Limb (tissue), 2 donors: Measurements from ENCODE around the gene TP73.

Experiments used
- DNase-seq, 2 donors: peaks; one replicate each; pipeline ENCODE4 v3.0.0-alpha.2; 2016; ENCODE audit errors: extremely low spot score in 2 of 2

The TP73 gene

DNA sequence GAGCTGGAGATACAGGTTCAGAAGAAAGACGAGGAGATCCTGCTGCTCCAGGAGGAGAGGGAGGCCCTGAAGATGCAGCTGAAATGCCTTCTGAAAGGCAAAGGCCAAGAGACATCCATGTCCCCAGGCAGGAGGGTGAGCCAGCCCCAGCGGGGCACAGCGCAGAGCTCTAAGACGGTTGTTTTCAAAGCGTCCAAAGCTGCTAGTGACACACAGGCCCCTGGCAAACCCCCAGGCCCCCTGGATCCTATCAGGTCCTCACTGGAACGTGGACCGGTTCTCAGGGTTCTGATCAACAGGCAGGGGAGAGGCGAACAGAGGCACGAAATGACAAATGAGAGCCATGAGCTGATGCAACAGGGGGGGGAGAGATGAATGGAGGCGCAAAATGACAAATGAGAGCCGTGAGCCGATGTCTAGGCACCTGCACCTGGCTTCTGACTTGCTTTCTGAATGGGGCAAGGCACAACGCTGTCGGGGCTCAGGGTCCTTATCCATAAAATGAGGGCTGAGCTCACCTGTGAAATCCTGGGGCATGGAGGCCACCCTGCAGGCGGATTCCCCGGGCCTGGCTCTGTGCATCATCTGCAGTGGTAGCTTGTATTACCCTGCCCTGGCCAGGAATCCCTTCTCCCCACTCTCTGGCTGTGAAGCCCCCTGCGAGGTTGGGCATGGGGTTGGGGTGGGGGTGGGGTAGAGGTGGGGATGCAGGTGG lies 109.1 kb downstream of the TP73 start:
- no peak for DNase-seq

DNA sequence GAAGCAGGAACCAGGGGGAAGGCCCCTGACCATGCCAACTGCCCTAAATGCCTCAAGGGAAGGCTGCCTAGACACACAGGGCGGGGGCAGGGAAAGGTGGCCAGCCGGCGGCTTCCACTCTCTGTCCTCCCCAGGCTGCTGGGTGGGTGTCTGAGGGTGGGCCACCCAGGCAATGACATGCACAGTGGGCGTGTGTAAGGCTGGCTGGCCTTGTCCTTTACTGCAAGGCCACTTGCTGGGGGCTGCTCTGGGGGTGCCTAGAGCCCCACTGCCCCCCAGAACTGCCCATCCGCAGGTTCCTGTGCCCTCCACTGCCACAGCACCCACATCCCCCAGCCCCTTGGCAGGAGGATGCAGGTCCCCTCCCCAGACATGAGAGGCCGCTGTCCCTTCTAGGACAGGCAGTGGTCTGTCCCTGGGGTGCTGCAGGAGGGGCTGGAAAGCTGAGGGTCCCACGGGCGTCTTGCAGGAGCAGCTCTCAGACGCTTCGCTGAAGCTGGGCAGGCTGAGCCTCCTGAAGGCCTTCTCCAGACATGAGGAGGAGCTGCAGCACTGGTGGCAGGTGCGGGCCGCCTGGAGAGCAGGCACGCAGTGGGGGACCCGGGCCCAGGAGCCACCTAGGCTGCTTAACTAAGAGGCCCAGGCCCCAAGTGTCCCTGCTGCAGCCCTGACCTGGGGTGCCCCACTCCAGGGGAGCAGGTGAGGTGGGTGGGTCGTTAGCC lies 110.0 kb downstream of the TP73 start:
- DNase-seq = no peak

- DNase-seq = no peak
Observed at GRCh38 chr1:3762873-3763228, 110.5 kb downstream of the TP73 start.

DNA sequence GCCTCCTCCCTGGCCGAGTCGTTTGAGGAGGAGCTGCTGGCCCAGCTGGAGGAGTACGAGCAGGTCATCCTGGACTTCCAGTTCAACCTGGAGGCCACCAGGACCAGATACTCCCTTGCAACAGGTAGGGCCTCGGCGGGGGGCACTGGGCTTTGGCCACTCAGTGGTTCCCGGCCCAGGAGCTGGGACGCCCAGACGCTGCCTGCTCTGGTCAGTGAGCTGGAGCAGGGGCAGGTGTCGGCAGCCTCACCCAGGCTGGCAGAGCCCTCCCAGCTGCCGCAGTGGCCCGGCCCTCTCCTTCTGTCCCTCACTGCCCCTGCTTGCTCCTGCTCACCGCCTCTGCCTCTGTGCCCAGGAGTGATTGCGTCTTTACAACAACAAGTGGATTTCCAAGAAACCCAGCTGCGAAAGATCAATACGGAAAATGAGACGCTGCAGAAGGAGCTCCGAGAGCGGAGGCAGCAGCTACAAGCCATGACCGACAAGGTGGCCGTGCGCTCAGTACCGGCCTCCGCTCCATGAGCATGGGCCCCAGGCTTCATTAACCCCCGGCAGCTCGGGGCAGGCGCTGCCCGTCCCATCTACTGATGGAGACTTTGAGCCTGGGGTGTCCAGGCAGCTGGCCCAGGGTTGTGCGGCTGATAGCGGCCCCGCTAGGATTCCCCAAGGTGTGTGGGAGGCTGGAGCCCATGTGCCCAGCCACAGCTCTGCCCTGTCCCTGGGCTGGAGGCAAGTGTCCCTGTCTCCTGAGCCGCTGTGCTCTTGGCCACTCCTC lies 111.2 kb downstream of the TP73 start:
- DNase-seq = no peak

- no peak for DNase-seq
Observed at GRCh38 chr1:3767328-3767925, 115.1 kb downstream of the TP73 start.

DNA sequence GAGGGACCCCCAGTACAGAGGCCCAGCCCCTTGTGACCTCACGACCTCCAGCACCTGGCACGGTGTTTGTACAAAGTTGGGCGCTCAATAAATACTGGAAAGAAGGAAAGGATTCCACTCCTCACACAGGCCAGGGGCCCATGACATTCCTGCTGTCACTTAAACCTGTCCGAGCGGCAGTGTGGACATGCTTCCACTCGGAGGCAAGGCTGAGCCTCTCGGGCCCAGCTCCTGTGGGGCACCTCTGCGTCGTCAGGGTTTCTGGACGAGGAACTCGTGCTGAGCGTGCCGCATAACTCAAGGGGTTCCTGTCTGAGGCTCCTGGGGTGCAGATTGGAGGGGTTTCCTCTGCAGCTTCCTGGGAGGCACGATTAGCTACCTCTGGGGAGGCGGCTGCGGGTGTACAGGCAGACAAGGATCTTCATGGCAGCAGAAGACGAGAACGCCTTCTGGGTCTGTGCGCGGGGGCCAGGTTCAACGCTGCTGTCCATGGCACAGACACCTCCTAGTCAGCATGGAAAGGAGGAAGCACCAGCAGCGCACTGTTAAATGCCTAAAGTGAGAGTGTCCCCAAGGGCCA lies 116.6 kb downstream of the TP73 start:
- DNase-seq = no peak

GRCh38 chr1:3770047-3770765 lies 117.9 kb downstream of the TP73 start:
- no peak for DNase-seq

DNA sequence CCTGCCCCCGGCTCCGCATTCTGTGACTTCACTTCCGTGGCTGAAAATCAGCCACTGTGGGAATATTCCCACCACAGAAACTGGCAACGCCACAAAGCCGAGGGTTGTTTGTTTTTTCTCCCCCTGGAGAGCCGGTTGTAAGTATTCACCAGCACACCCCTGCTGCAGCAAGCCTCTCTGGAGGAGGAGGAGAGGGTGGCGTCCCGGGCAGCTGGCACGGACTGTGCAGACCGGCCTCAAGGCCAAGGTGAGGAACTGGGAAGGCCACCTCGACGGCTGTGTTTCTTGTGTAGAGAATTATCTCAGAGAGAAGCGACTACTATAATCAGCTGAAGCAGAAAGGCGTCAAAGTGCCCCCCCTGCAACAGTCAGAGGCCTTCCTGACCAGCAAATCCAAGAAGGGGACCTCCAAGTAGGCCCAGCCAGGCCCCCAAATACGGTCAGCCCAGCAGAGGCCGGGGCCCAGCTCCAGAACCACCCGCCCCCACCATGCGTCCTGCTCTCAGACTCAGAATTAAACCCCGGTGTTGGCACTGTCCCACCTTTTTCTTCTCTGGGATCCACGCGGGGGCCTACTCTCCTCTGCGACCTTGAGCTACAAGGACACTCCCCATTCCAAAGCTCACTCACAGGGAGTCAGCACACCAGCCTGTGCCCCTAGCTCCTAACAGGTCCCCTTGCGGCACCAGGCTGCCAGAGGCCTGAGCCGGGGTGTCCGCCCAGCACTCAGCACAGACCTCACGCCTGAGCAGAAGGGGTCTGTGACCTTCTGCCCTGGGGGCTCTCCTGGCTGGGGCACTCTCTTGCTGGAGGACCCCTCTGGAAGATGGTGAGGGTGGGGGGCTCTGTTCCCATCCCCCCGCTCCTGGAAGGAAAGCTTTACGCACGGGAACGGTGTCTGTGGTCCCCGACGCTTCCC lies 119.1 kb downstream of the TP73 start:
- no peak for DNase-seq

DNA sequence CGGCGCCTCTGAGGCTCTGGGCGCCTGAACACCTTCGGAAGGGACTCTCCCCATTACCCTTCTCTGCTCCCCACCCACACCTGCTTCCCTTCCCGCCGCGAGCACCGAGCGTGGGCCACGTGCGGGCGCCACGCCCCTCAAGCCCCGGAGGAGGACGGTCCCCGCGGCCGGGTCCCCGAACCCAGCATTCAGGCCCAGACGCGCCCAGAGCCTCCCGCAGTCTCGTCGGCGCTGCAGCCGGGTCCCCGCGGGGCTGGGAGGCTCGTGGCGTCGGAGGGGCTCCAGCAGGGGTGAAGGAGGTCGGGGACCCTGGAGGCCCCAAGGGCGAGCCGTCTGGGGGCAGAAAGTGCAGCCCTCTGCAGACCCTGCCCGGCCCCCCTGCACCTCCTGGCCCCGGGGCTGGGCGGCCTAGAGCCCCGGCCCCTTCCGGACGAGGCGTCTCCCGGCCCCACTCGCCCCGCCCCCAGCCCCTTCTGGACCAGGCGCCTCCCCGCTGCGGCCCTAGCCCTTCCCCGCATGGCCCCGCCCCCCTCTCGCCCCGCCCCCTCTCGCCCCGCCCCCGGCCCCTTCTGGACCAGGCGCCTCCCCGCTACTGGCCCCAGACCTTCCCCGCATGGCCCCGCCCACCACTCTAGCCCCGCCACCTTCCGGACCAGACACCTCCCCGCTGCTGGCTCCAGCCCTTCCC lies 119.9 kb downstream of the TP73 start:
- DNase-seq = peak; percentile 85 to 96

- peak in 1 of 2 donors; percentile 53 for DNase-seq
Observed at GRCh38 chr1:3772715-3773571, 120.6 kb downstream of the TP73 start, which contains the start of gene SMIM1. Gene SMIM1 (plus strand): TSS chr1:3772749. CDS start chr1:3775374, 2,625 bp downstream.

GRCh38 chr1:3773572-3774275 lies 121.4 kb downstream of the TP73 start:
- DNase-seq = no peak

DNA sequence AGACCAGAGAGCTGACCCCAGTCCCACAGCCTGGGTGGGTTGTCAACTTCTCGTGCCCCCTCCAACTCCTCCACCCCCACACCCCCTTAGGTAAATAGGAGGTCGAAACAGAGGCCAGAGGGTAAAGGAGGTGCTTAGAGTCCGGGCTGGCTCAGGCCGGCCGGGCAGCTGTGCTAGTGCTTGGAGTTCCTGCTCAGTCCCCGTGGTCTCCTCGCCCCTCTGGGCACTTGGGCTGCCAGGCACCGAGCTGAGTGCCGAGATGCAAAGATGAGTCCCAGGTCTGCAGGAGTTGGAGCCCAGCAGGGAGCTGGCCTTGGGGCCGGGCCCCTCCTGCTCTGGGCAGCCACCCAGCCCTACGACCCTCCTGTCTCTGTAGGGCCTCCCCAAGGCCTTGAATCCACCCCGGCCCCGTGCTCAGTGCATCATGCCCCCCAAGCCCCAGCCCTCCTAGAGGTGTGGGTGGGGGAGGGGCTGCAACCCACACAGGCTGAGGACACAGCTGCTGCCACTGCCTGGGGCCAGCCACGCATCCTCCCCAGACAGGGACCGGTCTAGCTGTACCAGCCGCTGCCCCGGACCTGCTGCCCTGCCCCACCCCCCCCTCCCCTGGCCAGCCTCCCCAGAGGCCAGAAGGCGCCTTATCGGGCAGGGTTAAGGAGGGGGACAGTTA lies 122.1 kb downstream of the TP73 start:
- DNase-seq = no peak

DNA sequence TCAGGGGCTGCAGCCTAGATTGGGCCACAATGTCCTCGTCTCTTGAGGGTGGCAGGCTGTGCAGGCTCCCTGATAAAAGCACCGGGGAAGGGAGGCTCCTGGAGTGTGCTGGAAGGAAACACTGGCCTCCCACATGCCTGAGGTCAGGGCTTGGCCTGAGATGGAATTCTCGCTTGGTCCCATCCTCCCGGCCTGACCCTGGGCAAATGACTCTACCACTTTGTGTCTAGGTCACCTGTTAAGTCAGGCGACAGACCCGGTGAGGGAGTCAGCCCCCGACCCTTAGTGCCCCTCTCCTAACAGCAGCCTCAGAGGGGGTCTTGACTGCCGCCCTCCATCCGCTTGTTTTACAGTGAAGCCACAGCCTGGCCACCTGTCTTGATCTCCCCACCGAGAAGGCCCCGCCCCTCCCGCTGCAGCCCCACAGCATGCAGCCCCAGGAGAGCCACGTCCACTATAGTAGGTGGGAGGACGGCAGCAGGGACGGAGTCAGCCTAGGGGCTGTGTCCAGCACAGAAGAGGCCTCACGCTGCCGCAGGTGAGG lies 122.7 kb downstream of the TP73 start:
- no peak for DNase-seq

GRCh38 chr1:3775490-3776230 lies 123.3 kb downstream of the TP73 start:
- DNase-seq = peak in 1 of 2 donors; percentile 60

DNA sequence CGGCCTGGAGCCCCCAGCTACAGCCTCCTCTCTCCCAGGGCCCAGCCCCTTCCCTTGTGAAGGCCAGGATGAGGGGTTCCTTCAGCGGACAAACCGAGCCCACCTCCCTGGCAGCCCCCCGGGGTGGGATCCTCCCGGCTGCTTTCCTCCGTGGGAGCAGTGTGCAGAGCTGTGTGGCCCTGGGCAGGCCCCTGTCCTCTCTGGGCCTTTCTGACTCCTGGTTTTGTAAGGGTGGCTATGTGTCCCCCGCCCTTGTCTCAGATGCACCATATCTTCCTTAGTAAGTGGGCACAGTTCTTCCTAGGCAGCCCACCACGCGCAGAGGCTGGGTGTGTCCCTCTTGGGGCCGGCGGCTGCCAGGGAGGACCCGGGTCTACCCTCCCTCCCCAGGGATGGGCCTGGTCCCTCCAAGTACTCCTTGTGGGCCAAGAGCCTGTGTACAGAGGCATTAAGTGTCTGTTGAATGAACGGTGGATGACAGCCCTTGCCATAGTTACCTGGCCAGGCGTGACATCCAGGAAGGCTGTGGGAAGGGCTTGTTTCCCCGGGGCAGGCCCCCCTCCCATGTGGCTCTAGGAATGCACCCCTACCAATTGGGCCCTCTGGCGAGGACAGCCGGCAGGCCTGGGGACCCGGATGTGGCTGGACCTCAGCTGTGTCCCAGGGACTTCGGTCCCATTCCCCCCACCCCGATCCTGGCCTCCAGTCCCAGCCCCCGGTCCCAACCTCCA lies 124.1 kb downstream of the TP73 start:
- DNase-seq = no peak
